Stimulated activated CD4-positive, alpha-beta T cell treated with anti-CD3 and anti-CD28 coated beads, Interleukin-4, amount 100 ng/mL, for 24 hours (primary cell): Measurements from ENCODE around the gene NOVA1.
"Not testable (repeated sequence)": the region's sequence is repeated elsewhere in the genome, so short reads cannot be mapped to it uniquely, and the experiment has no call there.

Experiments used
- DNase-seq: peaks from one replicate; pipeline ENCODE4 v3.0.0-alpha.2; 2020

NOVA1 gene, protein sequence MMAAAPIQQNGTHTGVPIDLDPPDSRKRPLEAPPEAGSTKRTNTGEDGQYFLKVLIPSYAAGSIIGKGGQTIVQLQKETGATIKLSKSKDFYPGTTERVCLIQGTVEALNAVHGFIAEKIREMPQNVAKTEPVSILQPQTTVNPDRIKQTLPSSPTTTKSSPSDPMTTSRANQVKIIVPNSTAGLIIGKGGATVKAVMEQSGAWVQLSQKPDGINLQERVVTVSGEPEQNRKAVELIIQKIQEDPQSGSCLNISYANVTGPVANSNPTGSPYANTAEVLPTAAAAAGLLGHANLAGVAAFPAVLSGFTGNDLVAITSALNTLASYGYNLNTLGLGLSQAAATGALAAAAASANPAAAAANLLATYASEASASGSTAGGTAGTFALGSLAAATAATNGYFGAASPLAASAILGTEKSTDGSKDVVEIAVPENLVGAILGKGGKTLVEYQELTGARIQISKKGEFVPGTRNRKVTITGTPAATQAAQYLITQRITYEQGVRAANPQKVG

DNA sequence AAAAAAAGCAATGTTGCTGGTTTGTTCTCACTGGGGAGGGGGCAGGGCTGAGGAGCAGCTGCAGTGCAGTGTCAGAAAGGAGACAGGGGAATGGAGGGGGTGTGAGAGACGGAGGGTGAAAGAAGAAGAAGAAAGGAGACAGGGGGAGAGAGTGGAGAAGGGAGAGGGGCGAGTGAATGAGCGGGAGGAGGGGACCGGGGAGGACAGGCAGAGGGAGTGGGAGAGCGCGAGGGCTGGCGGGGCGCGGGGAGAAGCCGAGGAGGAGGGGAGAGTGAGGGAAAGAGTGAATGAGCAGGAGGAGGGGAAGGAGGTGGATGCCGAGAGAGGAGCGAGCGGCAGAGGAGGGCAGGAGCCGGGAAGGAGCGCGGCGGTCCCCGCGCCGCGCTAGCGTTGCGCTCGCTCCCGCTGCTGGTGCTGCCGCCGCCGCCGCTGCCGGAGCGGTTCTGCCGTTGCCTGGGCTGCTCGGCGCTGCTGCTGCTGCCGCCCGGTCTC is at the start of gene NOVA1:
NOVA1 (minus strand) TSS at position 445 of the 492 bp plus-strand sequence. CDS start 597 bp downstream, outside the sequence.
- DNase-seq, result no peak

GRCh38 chr14:26645057-26645456 is 47.2 kb upstream of the NOVA1 start:
- not testable (repeated sequence) for DNase-seq

DNA sequence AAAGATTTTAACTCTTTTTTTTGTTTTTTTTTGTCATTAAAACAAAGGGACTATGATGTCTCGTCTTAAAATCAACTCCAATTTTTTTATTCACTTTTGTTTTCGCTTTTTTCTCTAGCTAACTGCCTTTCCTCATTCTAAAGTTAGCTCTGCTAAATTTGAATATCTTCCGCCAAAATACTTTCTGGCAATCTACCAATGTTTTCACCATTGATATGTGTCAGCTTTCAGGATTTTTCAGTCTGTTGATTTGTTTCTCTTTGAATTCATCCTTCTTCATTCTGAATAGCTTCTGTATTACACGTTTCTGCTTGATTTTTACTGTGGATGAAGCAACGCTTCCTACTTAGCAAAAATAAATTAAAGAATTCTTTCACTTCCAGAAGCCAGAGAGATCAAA is 38.7 kb upstream of the NOVA1 start:
- DNase-seq, result no peak

DNA sequence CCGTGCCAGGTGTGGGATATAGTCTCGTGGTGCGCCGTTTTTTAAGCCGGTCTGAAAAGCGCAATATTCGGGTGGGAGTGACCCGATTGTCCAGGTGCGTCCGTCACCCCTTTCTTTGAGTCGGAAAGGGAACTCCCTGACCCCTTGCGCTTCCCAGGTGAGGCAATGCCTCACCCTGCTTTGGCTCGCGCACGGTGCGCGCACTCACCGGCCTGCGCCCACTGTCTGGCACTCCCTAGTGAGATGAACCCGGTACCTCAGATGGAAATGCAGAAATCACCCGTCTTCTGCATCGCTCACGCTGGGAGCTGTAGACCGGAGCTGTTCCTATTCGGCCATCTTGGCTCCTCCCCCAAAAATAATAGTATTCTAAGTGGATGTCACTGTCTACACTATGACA is 37.1 kb upstream of the NOVA1 start:
- not testable (repeated sequence) for DNase-seq

GRCh38 chr14:26626256-26626655 is 28.4 kb upstream of the NOVA1 start:
- DNase-seq, result no peak

DNA sequence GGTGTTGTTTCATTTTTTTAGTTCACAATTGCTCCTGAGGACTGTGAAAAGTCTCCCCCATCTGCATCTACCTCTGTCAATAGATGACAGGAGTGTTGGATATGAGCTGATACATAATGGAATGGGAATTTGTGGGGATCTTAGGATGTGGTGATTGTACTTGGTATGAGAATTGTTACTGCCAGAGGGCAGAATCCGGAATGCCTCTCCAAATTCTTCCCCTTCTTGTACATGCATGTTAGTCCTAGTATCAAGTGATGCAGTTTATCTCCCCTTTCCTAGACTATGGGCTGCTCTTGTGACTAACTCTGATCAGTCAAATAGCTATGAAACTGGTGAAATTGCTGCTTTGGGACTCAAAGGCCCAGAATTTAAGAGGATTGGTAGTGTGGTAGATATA is 24.8 kb upstream of the NOVA1 start:
- DNase-seq, result no peak

- DNase-seq, result no peak
Observed at GRCh38 chr14:26621807-26622560, 24.2 kb upstream of the NOVA1 start.

DNA sequence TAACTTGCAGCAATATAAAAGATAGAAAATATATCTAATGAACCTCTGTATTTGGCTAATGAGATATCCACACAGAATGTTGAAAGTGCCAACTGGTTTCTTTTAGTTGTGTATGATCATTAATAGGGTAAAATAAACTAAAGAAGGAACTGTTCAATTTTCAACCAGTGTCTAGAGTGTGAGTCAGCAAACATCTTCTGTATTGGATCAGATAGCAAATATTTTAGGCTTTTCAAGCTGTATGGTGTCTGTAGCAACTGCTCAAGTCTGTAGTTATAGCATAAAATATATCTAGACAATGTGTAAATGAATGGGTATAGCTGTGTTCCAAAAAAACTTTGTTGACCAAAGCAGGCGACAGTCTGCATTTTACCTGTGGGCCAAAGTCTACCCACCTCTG is 23.5 kb upstream of the NOVA1 start:
- no peak for DNase-seq

DNA sequence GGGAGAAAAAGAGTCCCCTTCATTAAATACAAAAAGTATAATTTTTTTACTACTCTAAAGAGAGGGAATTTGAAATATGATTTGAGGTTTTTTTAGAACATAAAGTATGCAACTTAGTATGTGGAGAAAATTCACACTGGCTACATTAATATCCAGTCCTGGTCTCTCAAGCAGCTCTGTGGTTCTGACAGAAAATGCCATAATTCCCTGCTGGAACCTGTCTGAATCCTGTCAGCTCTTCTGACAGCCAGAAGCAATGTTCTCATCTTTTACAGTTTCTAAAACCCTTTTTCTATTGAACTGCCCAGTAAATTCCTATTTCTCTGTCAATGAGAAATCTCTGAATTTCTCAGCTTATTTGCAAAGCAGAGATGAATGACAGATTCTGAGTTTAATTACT is 13.4 kb upstream of the NOVA1 start:
- no peak for DNase-seq

GRCh38 chr14:26606729-26607312 is 9.0 kb upstream of the NOVA1 start:
- DNase-seq, result no peak

DNA sequence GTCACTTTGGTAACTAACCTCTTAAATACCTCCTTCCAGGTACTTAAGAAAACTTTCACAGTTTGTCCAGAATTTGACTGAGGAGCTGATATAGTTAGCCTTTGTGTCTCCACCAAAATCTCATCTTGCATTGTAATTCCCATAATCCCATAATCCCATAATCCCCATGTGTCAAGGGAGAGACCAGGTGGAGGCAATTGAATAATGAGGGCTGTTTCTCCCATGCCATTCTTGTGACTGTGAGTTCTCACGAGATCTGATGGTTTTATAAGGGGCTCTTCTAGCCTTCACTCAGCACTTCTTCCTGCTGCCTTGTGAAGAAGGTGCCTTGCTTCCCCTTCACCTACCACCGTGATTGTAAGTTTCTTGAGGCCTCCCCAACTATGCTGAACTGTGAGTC is 7.8 kb upstream of the NOVA1 start:
- DNase-seq, result no peak

DNA sequence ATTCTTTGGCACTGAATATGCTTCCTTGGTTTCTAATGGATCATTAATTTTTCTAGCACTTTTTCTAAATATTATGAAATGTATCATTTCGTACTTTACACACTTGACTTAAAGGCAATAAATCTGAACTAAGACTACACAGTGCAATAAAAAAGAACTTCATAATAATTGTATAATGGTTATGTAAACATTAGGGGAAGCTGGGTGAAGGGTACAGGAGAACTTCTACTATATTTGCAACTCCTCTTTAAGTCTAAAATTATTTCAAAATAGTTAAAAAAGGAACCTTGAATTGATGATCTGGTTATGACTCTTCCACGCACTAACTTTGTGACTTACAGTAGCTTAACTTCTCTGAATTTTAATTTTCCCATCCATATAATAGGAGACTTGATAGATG is 5.1 kb upstream of the NOVA1 start:
- DNase-seq, result no peak

- DNase-seq, result no peak
Observed at GRCh38 chr14:26601856-26602255, 4.0 kb upstream of the NOVA1 start.

- DNase-seq, result no peak
Observed at GRCh38 chr14:26599291-26599690, 1.5 kb upstream of the NOVA1 start.

GRCh38 chr14:26598672-26599131 is 869 bp upstream of the NOVA1 start:
- DNase-seq, result no peak

DNA sequence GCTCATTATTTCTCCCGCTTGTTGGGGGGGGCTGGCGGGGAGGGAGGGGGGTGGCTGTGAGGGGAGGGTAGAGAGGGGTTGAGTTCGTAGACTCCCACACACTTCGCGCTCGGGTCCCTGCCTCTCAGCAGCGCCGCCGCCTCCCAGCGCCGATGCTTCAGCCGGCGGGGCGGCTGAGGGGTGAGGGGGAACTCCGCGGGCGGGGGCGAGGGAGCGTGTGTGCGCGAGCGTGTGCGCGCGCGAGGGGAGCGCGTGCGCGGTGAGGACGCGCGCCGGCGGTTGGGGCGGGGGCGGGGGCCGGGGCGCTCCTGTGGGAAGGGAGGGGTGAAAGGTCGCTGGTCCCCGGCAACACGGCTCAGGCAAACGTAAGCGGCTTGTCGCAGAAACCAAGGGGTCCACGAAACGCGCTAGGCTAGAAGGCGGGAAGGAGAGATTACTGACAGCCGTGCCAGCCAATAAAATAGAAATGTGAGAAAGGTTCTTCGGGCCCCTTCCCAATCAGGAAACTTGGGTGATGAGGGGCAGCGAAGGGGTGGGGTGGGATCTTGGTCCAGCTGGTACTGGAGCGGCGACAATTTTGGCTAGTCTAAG is 343 bp upstream of the NOVA1 start:
- no peak for DNase-seq

GRCh38 chr14:26597071-26597588 is 703 bp downstream of the NOVA1 start:
- DNase-seq, result no peak

DNA sequence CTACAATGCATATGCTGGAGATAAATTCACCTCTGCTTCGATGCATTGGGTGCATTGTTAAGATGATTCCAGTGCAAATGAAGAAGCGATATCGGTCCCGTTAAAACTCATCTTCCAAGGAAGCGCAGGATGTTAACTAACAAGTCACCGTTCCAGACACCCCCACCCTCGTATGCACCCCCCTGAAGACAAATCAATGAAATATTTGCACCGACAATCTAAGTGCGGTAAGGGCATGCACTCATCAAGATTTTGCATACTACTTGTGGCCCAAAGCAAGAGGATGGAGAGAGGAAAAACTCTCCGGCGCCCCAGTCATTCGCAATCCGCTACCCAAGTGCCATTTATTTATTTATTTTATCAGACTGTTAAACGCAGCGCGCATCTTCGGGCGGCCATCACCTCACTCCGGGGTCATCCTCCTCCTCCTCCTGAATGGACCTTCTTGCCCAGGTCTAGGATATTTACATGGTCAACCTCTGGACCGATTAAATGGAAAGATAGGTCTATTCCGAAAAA is 1.2 kb downstream of the NOVA1 start:
- DNase-seq, result no peak

GRCh38 chr14:26595926-26596542 is 1.8 kb downstream of the NOVA1 start:
- DNase-seq, result no peak

DNA sequence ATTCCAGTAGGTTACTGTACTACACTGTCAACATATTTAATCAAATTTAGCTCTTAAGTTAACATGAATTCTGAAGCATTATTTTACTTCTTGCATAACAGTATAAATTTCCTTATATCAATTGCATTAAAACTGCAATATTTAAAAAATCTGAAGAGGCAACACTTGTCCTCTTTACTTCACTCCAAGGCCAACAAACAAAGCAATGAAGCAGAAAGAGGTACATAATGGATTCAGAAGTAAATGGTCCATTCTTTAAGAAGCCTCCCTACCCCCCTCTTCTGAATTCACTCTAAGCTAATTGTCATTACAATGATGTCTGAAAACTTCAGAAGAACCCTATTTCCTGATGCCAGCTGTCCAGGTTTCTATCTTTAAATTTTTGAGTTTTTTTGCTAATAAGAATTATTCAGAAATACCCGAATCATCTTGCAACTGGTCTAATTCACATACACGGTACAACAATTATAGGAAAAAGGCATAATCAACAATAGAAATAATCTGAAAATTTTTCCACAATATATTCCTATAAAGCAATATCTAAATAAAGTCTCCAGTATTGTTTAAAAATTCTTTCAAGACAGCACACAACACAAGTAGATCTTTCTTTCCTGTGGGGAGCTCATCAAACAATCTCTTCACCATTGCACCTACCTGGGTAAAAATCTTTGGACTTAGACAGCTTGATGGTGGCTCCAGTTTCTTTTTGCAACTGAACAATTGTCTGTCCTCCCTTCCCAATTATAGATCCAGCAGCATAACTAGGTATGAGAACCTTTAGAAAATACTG is 2.9 kb downstream of the NOVA1 start:
- DNase-seq, result no peak

GRCh38 chr14:26594148-26594547 is 3.7 kb downstream of the NOVA1 start:
- no peak for DNase-seq
